ENCODE measurements around the gene TMEM107. TPM values are rescaled to one million over a fixed set of nuclear protein-coding genes. Genes with fewer than 3 reads are reported as not detected.

Gene TMEM107
- total and polyA plus RNA-seq, 10 of the 15 experiments (the other 5 are each of a cell fraction or from before 2014, with no cell fraction given): 7.9 to 38.7 (median 22.9) TPM

- TF ChIP-seq RAD51 (IDR thresholded peaks at IDR 0.05) (peak; percentile 3; the same call in 1 of the 2 replicates), IKZF2 (IDR thresholded peaks at IDR 0.05) (peak; percentile 84 to 85), ATF7 (IDR thresholded peaks at IDR 0.05; ENCODE audit: low read depth) (peak; percentile 48; the same call in 1 of the 2 replicates), MLLT1 (IDR thresholded peaks at IDR 0.05) (no peak), LARP7 (IDR thresholded peaks at IDR 0.05) (peak; percentile 79), SUPT20H (IDR thresholded peaks at IDR 0.05; ENCODE audit: borderline replicate concordance, control insufficient read depth, low read depth, low read length) (no peak), SIN3A (IDR thresholded peaks at IDR 0.05; ENCODE audit: low read depth, low read length) (peak; percentile 70; the same call in 1 of the 2 replicates), JUND (IDR thresholded peaks at IDR 0.05; ENCODE audit: low read depth, low read length) (no peak), BHLHE40 (IDR thresholded peaks at IDR 0.05; ENCODE audit: borderline replicate concordance in 1 of 2, low read depth in 2 of 2, low read length in 1 of 2) (peak; percentile 79 to 96), NBN (IDR thresholded peaks at IDR 0.05) (peak; percentile 88), RCOR1 (conservative IDR thresholded peaks at IDR 0.05; ENCODE audit: low read depth, low read length) (0 out of 2 replicates have a peak, but pooled peaks have one; percentile 37), EZH2 (IDR thresholded peaks at IDR 0.05; ENCODE audit: borderline replicate concordance, control insufficient read depth, low read depth, low read length) (no peak), SP1 (IDR thresholded peaks at IDR 0.05; ENCODE audit: low read depth, low read length) (no peak), ZBTB11 (CRISPR knock-in tag; IDR thresholded peaks at IDR 0.05) (0 out of 2 replicates have a peak, but pooled peaks have one; percentile 4), TCF12 (IDR thresholded peaks at IDR 0.05; ENCODE audit: low read depth, low read length) (no peak), NFXL1 (IDR thresholded peaks at IDR 0.05; ENCODE audit: borderline replicate concordance) (no peak)
- TF ChIP-seq, protein P1, sequence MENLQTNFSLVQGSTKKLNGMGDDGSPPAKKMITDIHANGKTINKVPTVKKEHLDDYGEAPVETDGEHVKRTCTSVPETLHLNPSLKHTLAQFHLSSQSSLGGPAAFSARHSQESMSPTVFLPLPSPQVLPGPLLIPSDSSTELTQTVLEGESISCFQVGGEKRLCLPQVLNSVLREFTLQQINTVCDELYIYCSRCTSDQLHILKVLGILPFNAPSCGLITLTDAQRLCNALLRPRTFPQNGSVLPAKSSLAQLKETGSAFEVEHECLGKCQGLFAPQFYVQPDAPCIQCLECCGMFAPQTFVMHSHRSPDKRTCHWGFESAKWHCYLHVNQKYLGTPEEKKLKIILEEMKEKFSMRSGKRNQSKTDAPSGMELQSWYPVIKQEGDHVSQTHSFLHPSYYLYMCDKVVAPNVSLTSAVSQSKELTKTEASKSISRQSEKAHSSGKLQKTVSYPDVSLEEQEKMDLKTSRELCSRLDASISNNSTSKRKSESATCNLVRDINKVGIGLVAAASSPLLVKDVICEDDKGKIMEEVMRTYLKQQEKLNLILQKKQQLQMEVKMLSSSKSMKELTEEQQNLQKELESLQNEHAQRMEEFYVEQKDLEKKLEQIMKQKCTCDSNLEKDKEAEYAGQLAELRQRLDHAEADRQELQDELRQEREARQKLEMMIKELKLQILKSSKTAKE (IDR thresholded peaks at IDR 0.05; ENCODE audit: low read depth, poor library complexity, severe bottlenecking): peak; percentile 70
- TF ChIP-seq, protein P2, sequence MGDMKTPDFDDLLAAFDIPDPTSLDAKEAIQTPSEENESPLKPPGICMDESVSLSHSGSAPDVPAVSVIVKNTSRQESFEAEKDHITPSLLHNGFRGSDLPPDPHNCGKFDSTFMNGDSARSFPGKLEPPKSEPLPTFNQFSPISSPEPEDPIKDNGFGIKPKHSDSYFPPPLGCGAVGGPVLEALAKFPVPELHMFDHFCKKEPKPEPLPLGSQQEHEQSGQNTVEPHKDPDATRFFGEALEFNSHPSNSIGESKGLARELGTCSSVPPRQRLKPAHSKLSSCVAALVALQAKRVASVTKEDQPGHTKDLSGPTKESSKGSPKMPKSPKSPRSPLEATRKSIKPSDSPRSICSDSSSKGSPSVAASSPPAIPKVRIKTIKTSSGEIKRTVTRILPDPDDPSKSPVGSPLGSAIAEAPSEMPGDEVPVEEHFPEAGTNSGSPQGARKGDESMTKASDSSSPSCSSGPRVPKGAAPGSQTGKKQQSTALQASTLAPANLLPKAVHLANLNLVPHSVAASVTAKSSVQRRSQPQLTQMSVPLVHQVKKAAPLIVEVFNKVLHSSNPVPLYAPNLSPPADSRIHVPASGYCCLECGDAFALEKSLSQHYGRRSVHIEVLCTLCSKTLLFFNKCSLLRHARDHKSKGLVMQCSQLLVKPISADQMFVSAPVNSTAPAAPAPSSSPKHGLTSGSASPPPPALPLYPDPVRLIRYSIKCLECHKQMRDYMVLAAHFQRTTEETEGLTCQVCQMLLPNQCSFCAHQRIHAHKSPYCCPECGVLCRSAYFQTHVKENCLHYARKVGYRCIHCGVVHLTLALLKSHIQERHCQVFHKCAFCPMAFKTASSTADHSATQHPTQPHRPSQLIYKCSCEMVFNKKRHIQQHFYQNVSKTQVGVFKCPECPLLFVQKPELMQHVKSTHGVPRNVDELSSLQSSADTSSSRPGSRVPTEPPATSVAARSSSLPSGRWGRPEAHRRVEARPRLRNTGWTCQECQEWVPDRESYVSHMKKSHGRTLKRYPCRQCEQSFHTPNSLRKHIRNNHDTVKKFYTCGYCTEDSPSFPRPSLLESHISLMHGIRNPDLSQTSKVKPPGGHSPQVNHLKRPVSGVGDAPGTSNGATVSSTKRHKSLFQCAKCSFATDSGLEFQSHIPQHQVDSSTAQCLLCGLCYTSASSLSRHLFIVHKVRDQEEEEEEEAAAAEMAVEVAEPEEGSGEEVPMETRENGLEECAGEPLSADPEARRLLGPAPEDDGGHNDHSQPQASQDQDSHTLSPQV (IDR thresholded peaks at IDR 0.05): 0 out of 2 replicates have a peak, but pooled peaks have one; percentile 47
These were observed 37.4 kb downstream of the TMEM107 start (continued) for GRCh38 chr17:8138672-8139371.
